Endothelial cell (in vitro differentiated cells): Measurements from ENCODE around the gene PRXL2A. TPM values are rescaled to one million over a fixed set of nuclear protein-coding genes. Genes with fewer than 3 reads are reported as not detected.

Source experiments
- DNase-seq: peaks from one replicate; pipeline ENCODE4 v3.0.0; 2021; ENCODE audit warnings: low spot score
- H3K27ac Mint-ChIP-seq: one replicate; pipeline ENCODE4 v1.8.0; 2021; ENCODE audit warnings: mixed read lengths, inconsistent platforms; ENCODE audit not compliant: unreplicated experiment
- H3K27me3 Mint-ChIP-seq: one replicate; pipeline ENCODE4 v1.8.0; 2021; ENCODE audit warnings: mild to moderate bottlenecking, moderate library complexity, mixed read lengths, inconsistent platforms; ENCODE audit not compliant: unreplicated experiment
- H3K36me3 Mint-ChIP-seq: one replicate; pipeline ENCODE4 v1.8.0; 2021; ENCODE audit warnings: mild to moderate bottlenecking, low read depth, mixed read lengths, inconsistent platforms; ENCODE audit not compliant: unreplicated experiment
- H3K4me1 Mint-ChIP-seq: one replicate; pipeline ENCODE4 v1.8.0; 2021; ENCODE audit warnings: mild to moderate bottlenecking, mixed read lengths, inconsistent platforms; ENCODE audit not compliant: unreplicated experiment
- H3K4me3 Mint-ChIP-seq: one replicate; pipeline ENCODE4 v1.8.0; 2021; ENCODE audit warnings: mild to moderate bottlenecking, mixed read lengths, inconsistent platforms; ENCODE audit not compliant: unreplicated experiment
- H3K9me3 Mint-ChIP-seq: one replicate; pipeline ENCODE4 v1.8.0; 2021; ENCODE audit warnings: mixed read lengths, inconsistent platforms; ENCODE audit not compliant: unreplicated experiment
- CTCF ChIP-seq: fragments of 200-600 bp; sonication (generic); IDR thresholded peaks from one replicate; pipeline ENCODE4 v1.5.0; 2021; ENCODE audit warnings: antibody characterized with exemption; ENCODE audit not compliant: unreplicated experiment
- total RNA-seq: library from RNA; stranded (reverse); fragmentation: NEBNext Ultra II Directional; extraction: Animal tissue kit (Norgen Biotek cat#: 25700); gene quantifications from one replicate; pipeline ENCODE4 v1.2.1, GENCODE V29; 2021; ENCODE audit not compliant: unreplicated experiment

The PRXL2A gene
- total RNA-seq, 1 donor from 2014 or later: 147 TPM

- Mint-ChIP-seq H3K27ac (no peak overlapping the region), H3K27me3 (peaks cover 4% of the 10 kb centered on the region), H3K36me3 (peaks cover 20% of the 10 kb centered on the region), H3K4me3 (peak overlapping the region; percentile 2), H3K9me3 (no peaks in the 10 kb centered on the region), H3K4me1 (peaks cover 9% of the 10 kb centered on the region)
- no peak for TF ChIP-seq CTCF
- DNase-seq: no peak
Measured at GRCh38 chr10:80433134-80433533, 24.8 kb downstream of the PRXL2A start.

- DNase-seq: no peak
- H3K4me3 Mint-ChIP-seq: no peak overlapping the region
- H3K27ac Mint-ChIP-seq: no peak overlapping the region
- H3K9me3 Mint-ChIP-seq: no peaks in the 10 kb centered on the region
- H3K36me3 Mint-ChIP-seq: peaks cover 10% of the 10 kb centered on the region
- H3K27me3 Mint-ChIP-seq: peaks cover 2% of the 10 kb centered on the region
- peaks cover 9% of the 10 kb centered on the region for H3K4me1 Mint-ChIP-seq
- no peak for TF ChIP-seq CTCF
Measured at GRCh38 chr10:80436446-80437098, 28.2 kb downstream of the PRXL2A start.

- Mint-ChIP-seq H3K9me3 (no peaks in the 10 kb centered on the region), H3K4me1 (peaks cover 9% of the 10 kb centered on the region), H3K27ac (peak overlapping the region; percentile 26), H3K27me3 (peaks cover 2% of the 10 kb centered on the region), H3K36me3 (peaks cover 8% of the 10 kb centered on the region), H3K4me3 (no peak overlapping the region)
- no peak for DNase-seq
- TF ChIP-seq CTCF: no peak
Measured at GRCh38 chr10:80437227-80437626, 28.9 kb downstream of the PRXL2A start.

DNA sequence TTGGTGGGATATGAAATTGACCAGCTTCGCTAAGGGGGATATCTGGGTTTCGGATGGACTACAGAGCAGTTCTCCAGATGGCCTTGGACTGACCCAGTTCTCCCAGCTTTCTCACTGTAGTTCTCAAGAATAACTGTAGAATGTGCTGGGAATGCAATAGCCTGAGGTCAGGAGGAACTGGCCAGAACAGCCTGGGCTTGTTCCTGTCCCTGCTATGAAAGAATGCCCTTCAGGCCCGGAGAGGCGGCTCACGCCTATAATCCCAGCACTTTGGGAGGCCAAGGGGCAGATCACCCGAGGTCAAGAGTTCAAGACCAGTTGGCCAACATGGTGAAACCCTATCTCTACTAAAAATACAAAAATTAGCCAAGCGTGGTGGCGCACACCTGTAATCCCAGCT is 33.5 kb downstream of the PRXL2A start:
- H3K9me3 Mint-ChIP-seq: no peaks in the 10 kb centered on the region
- no peaks in the 10 kb centered on the region for H3K36me3 Mint-ChIP-seq
- H3K27me3 Mint-ChIP-seq: peaks cover 12% of the 10 kb centered on the region
- no peak for DNase-seq
- H3K27ac Mint-ChIP-seq: no peak overlapping the region
- TF ChIP-seq CTCF: no peak
- no peak overlapping the region for H3K4me3 Mint-ChIP-seq
- peaks cover 21% of the 10 kb centered on the region for H3K4me1 Mint-ChIP-seq

DNA sequence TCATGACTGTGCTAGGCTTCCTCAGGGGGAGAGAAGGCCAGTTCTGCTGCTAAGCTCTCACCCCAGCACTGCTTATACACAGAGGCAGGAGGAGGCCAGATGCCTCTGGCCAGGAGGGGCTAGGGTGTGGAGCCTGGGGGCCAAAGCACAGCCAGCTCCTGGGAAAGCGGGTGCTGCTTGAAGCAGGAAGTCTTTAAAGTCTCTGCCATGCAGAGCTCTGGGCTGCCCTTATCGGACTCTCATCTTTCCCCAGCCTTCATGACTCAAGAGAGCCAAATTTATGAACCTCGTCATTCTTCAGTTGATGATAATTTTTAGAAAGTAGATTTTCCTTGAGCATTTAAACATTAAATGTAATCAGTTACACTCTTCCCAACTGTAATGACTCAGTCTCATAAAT is 34.5 kb downstream of the PRXL2A start:
- Mint-ChIP-seq H3K9me3 (no peaks in the 10 kb centered on the region), H3K36me3 (peaks cover 4% of the 10 kb centered on the region), H3K4me3 (no peak overlapping the region), H3K4me1 (peaks cover 20% of the 10 kb centered on the region), H3K27me3 (peaks cover 14% of the 10 kb centered on the region), H3K27ac (no peak overlapping the region)
- no peak for DNase-seq
- TF ChIP-seq CTCF: no peak
